K562 (cell line): ENCODE results near the gene MUC5B. TPM values are rescaled to one million over a fixed set of nuclear protein-coding genes. Genes with fewer than 3 reads are reported as not detected.

Experiments used
- ATAC-seq: fragments of 200-7000 bp; cut with Tn5 transposase; 3 replicates; pipeline ENCODE4 v1.9.1; 2020; ENCODE audit warnings: moderate library complexity
- BruUV-seq: library from RNA; stranded (reverse); fragments of 400-500 nt; replicated peaks from 2 replicates; lab custom pipeline; 2021; lab: Mats Ljungman, UMichigan
- CTCF ChIA-PET: fragments of 300-600 bp; formaldehyde crosslinking; extraction: SDS; loops from one replicate; lab custom pipeline; 2021; ENCODE audit warnings: low intra/inter-chr PET ratio; lab: Yijun Ruan, JAX
- POLR2A ChIA-PET: fragments of 300-600, 350-650 bp; sonication (Branson Sonifier 250); formaldehyde crosslinking; extraction: SDS; loops from one replicate; lab custom pipeline; 2021; ENCODE audit warnings: antibody characterized with exemption, inconsistent platforms; lab: Yijun Ruan, JAX
- DNase-seq, 4 experiments: peaks; one replicate each; pipeline versions ENCODE4 v3.0.0 to v3.0.0-alpha.2; 2011 to 2018; ENCODE audit warnings: low spot score in 3 of 4, mixed read lengths in 3 of 4; ENCODE audit errors: extremely low read depth in 1 of 4
- FAIRE-seq: peaks from 2 replicates; lab custom pipeline; 2011; peaks lifted over from hg19 to GRCh38; lab: Jason Lieb, UNC
- H2AFZ ChIP-seq: 2 replicates; pipeline ENCODE4 v1.6.0; 2011; ENCODE audit warnings: low read depth, low read length, control low read depth, inconsistent platforms
- H3K27ac ChIP-seq: fragments of 200-600 bp; 3 replicates; pipeline ENCODE4 v1.8.0; 2011; ENCODE audit warnings: low read depth, mild to moderate bottlenecking, control low read depth, inconsistent platforms, low read length, moderate library complexity, mixed read lengths; ENCODE audit errors: extremely low read depth
- H3K27me3 ChIP-seq, 2 experiments: fragments of 300-600 bp in 1 of 2; 2 replicates in 1 of 2; 3 replicates in 1 of 2; pipeline versions ENCODE4 v1.6.0 to v1.8.0; 2011; ENCODE audit warnings: inconsistent platforms in 2 of 2, low read length in 2 of 2, mild to moderate bottlenecking in 1 of 2, mixed read lengths in 1 of 2, moderate library complexity in 1 of 2; ENCODE audit not compliant: control insufficient read depth in 2 of 2, insufficient read depth in 2 of 2
- H3K36me3 ChIP-seq: fragments of 300-600 bp; 3 replicates; pipeline ENCODE4 v1.8.0; 2011; ENCODE audit warnings: mild to moderate bottlenecking, low read length, inconsistent platforms; ENCODE audit not compliant: control insufficient read depth, insufficient read depth
- H3K4me1 ChIP-seq, 2 experiments: fragments of 200-600 bp in 1 of 2; replicated peaks in 1 of 2; 2 replicates in 1 of 2; 3 replicates in 1 of 2; pipeline versions ENCODE4 v1.5.1 to v1.8.0; 2011; ENCODE audit warnings: inconsistent platforms in 2 of 2, low read length in 2 of 2, mild to moderate bottlenecking in 1 of 2, mixed read lengths in 1 of 2, moderate library complexity in 1 of 2; ENCODE audit not compliant: control insufficient read depth in 2 of 2, insufficient read depth in 2 of 2
- H3K4me2 ChIP-seq: 2 replicates; pipeline ENCODE4 v1.6.1; 2011; ENCODE audit warnings: low read length, control low read depth, inconsistent platforms, mixed read lengths; ENCODE audit not compliant: insufficient read depth
- H3K4me3 ChIP-seq: fragments of 200-600 bp; sonication (generic), shearing (Covaris generic); 2 replicates; pipeline ENCODE4 v1.5.1; 2016; ENCODE audit warnings: control low read depth, inconsistent platforms
- H3K79me2 ChIP-seq: fragments of 200-600 bp; 3 replicates; pipeline ENCODE4 v1.8.0; 2011; ENCODE audit warnings: low read length, inconsistent platforms; ENCODE audit not compliant: control insufficient read depth, insufficient read depth
- H3K9ac ChIP-seq, 2 experiments: 2 replicates each; pipeline versions ENCODE4 v1.6.0 to v1.6.1; 2011; ENCODE audit warnings: low read depth in 2 of 2, low read length in 2 of 2, control low read depth in 1 of 2, inconsistent platforms in 1 of 2, mild to moderate bottlenecking in 1 of 2, mixed read lengths in 1 of 2; ENCODE audit not compliant: insufficient read depth in 1 of 2
- H3K9me1 ChIP-seq: one replicate; pipeline ENCODE4 v1.6.0; 2011; ENCODE audit warnings: inconsistent platforms, mild to moderate bottlenecking, low read length, moderate library complexity; ENCODE audit not compliant: control insufficient read depth, insufficient read depth
- H3K9me3 ChIP-seq: replicated peaks from 2 replicates; pipeline ENCODE4 v1.5.1; 2011; ENCODE audit warnings: low read depth, low read length, inconsistent platforms; ENCODE audit not compliant: control insufficient read depth, insufficient read depth
- H4K20me1 ChIP-seq: replicated peaks from 2 replicates; pipeline ENCODE4 v1.6.1; 2011; ENCODE audit warnings: low read length, inconsistent platforms, mixed read lengths; ENCODE audit not compliant: control insufficient read depth, insufficient read depth
- FOSL1 ChIP-seq: fragments of 200-800 bp; sonication (Bioruptor generic); conservative IDR thresholded peaks from 2 replicates; pipeline ENCODE4 v1.6.1; 2016; ENCODE audit warnings: missing genetic modification characterization, missing compliant biosample characterization
- HNRNPUL1 ChIP-seq: fragments of 200-400 bp; formaldehyde crosslinking; IDR thresholded peaks from 2 replicates; pipeline ENCODE4 v1.6.1; 2017; ENCODE audit warnings: low read length
- POLR2A ChIP-seq: fragments of 450-650 bp; conservative IDR thresholded peaks from 2 replicates; pipeline ENCODE4 v1.6.1; 2016
- ZBTB9 ChIP-seq: fragments of 450-650 bp; formaldehyde crosslinking; IDR thresholded peaks from 2 replicates; pipeline ENCODE4 v1.4.0; 2020; ENCODE audit warnings: mild to moderate bottlenecking, moderate library complexity
- WGBS: fragments of 100-300 bp; shearing (Covaris generic); methylation state at CpG from one replicate; pipeline ENCODE4 v1.1.6; 2016; ENCODE audit warnings: low coverage, mixed read lengths; ENCODE audit not compliant: insufficient coverage; ENCODE audit errors: missing lambda C conversion rate; 5-methylcytosine and 5-hydroxymethylcytosine counted together
- in situ Hi-C: fragments of 300-500 bp; cut with MboI; formaldehyde crosslinking; loops from 4 replicates; pipeline ENCODE4 v1.15.0; 2018; ENCODE audit warnings: inconsistent platforms, mixed read lengths
- intact Hi-C: fragments of 100-400 bp; cut with micrococcal nuclease; formaldehyde crosslinking; loops from 2 replicates; pipeline ENCODE4 v1.14.2; 2022
- polyA plus RNA-seq, 8 experiments: library from polyadenylated mRNA; depleted of rRNA in 4 of 8; stranded (reverse) in 5 of 8; unstranded in 3 of 8; fragments of >200 nt; fragmentation: Nextera tagmentation in 2 of 8; fragmentation: Illumina TruSeq in 1 of 8; extraction: Ambion mirVana in 2 of 8; extraction: Trizol in 1 of 8; gene quantifications; 2 replicates each; pipeline versions ENCODE4 v1.2.1 to v1.2.3, GENCODE V29; 2011 to 2014; ENCODE audit warnings: inconsistent platforms in 1 of 8, missing spikeins in 1 of 8
- total RNA-seq, 7 experiments: library from RNA; depleted of rRNA in 6 of 7; stranded (reverse); fragments of >200 nt in 6 of 7; fragmentation: Illumina TruSeq in 2 of 7; extraction: Trizol in 2 of 7; gene quantifications; 2 replicates each; pipeline versions ENCODE4 v1.2.1 to v1.2.3, GENCODE V29; 2011 to 2021; ENCODE audit warnings: low replicate concordance in 1 of 7

Gene MUC5B
- total and polyA plus RNA-seq, 9 of the 15 experiments (the other 6 are each of a cell fraction or from before 2014, with no cell fraction given), result 0.04 to 0.95 TPM; not detected in 7

- Histone ChIP-seq H3K9me1 (no peaks in the 10 kb centered on the region), H3K79me2 (no peaks in the 10 kb centered on the region), H3K4me1 (peaks cover 0 to 4% of the 10 kb centered on the region in 2 experiments; a peak in 2 of 5 replicates), H3K27ac (no peak overlapping the region), H3K9me3 (peaks cover 1% of the 10 kb centered on the region; the same call in 1 of the 2 replicates), H3K27me3 (peaks cover 0 to 13% of the 10 kb centered on the region in 2 experiments; a peak in 2 of 5 replicates)
- FAIRE-seq, result no peak
- no TSS peak for BruUV-seq
- WGBS, result 33% methylated on average over 16 of the region's 16 CpGs
- in situ Hi-C loops (no loop called here), intact Hi-C loops (no loop called here)
- no peak for DNase-seq
- POLR2A ChIA-PET, result no interaction called here
- TF ChIP-seq FOSL1 (tag) (no peak), POLR2A (no peak), HNRNPUL1 (no peak), ZBTB9 (peak; percentile 74; the same call in 1 of the 2 replicates)
- TF ChIP-seq, all 486 proteins: peak for 1
- no peak overlapping the region for H3K4me3 ChIP-seq
- H3K4me2 ChIP-seq, result no peak overlapping the region
- no peak overlapping the region for H3K9ac ChIP-seq
- H4K20me1 ChIP-seq, result no peaks in the 10 kb centered on the region
- no peaks in the 10 kb centered on the region for H3K36me3 ChIP-seq
- H2AFZ ChIP-seq, result no peak overlapping the region
- CTCF ChIA-PET, result no interaction called here
- no peak for ATAC-seq
Measured at GRCh38 chr11:1251236-1251770, 28.4 kb downstream of the MUC5B start.
